ENCODE data around the gene CHIA.

CHIA gene

GRCh38 chr1:111252786-111253185, 37.9 kb upstream of the CHIA start:
- no peak for TF ChIP-seq CTCF (IDR thresholded peaks at IDR 0.05; ENCODE audit: insufficient read depth, low read depth, low read length, missing control alignments)
- H3K4me3 ChIP-seq (ENCODE audit: low read depth, low read length) = no peak overlapping the region
- no peak for DNase-seq (ENCODE audit: low read depth)

GRCh38 chr1:111253876-111254275, 36.8 kb upstream of the CHIA start:
- no peak overlapping the region for H3K4me3 ChIP-seq (ENCODE audit: low read depth, low read length)
- no peak for DNase-seq (ENCODE audit: low read depth)
- no peak for TF ChIP-seq CTCF (IDR thresholded peaks at IDR 0.05; ENCODE audit: insufficient read depth, low read depth, low read length, missing control alignments)

- H3K4me3 ChIP-seq (ENCODE audit: low read depth, low read length) = no peak overlapping the region
- no peak for DNase-seq (ENCODE audit: low read depth)
- TF ChIP-seq CTCF (IDR thresholded peaks at IDR 0.05; ENCODE audit: insufficient read depth, low read depth, low read length, missing control alignments) = no peak
Observed at GRCh38 chr1:111256988-111257658, 33.5 kb upstream of the CHIA start.

- no peak overlapping the region for H3K4me3 ChIP-seq (ENCODE audit: low read depth, low read length)
- TF ChIP-seq CTCF (IDR thresholded peaks at IDR 0.05; ENCODE audit: insufficient read depth, low read depth, low read length, missing control alignments) = no peak
- DNase-seq (ENCODE audit: low read depth) = no peak
Observed at GRCh38 chr1:111267801-111268508, 22.7 kb upstream of the CHIA start.

- no peak for DNase-seq (ENCODE audit: low read depth)
- H3K4me3 ChIP-seq (ENCODE audit: low read depth, low read length) = no peak overlapping the region
- no peak for TF ChIP-seq CTCF (IDR thresholded peaks at IDR 0.05; ENCODE audit: insufficient read depth, low read depth, low read length, missing control alignments)
Observed at GRCh38 chr1:111269825-111270406, 20.7 kb upstream of the CHIA start.

- H3K4me3 ChIP-seq (ENCODE audit: low read depth, low read length) = no peak overlapping the region
- DNase-seq (ENCODE audit: low read depth) = no peak
- no peak for TF ChIP-seq CTCF (IDR thresholded peaks at IDR 0.05; ENCODE audit: insufficient read depth, low read depth, low read length, missing control alignments)
Observed at GRCh38 chr1:111270771-111271463, 19.7 kb upstream of the CHIA start.

Measured in GM12865 (cell line).